Retinal pigment epithelial cell (primary cell): ENCODE results near the gene CAB39L.

Experiments
- DNase-seq: peaks from one replicate; pipeline ENCODE4 v3.0.0-alpha.2; 2010; ENCODE audit warnings: low read depth
- H3K4me3 ChIP-seq: 2 replicates; pipeline ENCODE4 v1.5.1; 2011; ENCODE audit warnings: mild to moderate bottlenecking, low read length, control low read depth, moderate library complexity
- TF ChIP-seq, protein P1 (sequence below): conservative IDR thresholded peaks from 2 replicates; pipeline ENCODE4 v1.5.1; 2011; ENCODE audit warnings: low read depth, low read length, control low read depth, inconsistent platforms

The CAB39L gene

DNA sequence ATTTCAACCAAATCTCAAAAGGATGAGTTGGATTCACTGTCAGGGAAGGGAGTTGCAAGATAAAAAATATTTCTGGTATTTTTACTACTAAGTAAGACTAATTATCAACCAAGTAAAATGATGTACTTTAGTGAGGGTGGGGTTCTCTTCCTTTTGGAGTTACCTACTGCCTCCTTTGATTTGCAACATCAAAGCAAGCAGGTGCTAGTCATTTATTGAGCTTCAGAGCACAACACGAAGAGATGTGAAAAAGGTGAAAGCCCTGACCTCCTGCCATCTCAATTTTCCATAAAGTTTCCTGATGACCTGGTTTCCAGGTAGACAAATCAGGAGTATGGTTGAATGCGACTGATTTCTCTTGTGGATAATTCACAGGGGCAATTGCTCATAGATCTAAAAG lies 100.1 kb downstream of the CAB39L start:
- TF ChIP-seq, protein P1, sequence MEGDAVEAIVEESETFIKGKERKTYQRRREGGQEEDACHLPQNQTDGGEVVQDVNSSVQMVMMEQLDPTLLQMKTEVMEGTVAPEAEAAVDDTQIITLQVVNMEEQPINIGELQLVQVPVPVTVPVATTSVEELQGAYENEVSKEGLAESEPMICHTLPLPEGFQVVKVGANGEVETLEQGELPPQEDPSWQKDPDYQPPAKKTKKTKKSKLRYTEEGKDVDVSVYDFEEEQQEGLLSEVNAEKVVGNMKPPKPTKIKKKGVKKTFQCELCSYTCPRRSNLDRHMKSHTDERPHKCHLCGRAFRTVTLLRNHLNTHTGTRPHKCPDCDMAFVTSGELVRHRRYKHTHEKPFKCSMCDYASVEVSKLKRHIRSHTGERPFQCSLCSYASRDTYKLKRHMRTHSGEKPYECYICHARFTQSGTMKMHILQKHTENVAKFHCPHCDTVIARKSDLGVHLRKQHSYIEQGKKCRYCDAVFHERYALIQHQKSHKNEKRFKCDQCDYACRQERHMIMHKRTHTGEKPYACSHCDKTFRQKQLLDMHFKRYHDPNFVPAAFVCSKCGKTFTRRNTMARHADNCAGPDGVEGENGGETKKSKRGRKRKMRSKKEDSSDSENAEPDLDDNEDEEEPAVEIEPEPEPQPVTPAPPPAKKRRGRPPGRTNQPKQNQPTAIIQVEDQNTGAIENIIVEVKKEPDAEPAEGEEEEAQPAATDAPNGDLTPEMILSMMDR: no peak
- no peak overlapping the region for H3K4me3 ChIP-seq
- DNase-seq: no peak

DNA sequence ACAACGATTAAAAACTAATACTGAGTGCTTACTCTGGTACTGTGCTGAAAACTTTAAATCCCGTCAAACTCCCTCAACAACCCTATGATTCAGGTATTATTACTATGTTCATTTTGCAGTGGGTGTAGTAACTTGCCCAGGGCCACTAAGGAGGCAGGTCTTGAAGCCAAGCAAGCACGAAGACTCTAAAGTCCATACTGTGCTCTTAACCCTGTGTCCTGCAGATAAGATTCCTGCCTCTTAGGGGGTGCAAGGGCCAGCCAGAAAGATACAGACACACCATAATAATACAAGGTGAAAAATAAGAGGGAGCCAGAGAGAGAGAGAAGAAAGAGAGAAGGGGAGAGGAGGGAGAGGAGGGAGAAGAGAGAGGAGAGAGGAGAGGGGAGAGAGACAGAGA lies 100.6 kb downstream of the CAB39L start:
- TF ChIP-seq, protein P1: no peak

DNA sequence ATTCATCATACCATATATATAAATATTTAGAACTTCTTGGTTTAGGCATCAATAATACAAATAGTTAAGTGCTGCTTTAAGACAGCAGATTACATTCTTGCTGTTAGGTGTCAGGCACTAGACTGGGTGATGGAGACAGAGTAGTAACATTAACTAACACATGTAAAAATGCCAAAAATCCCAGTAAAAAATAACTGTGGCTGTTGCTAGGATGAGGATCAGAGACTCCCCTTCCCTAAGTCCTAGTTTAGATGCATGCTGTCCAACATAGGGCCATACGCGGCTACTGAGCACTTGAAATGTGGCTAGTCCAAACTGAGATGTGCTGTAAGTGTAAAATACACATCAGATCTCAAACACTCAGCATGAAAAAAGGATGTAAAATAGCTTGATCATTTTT lies 101.4 kb downstream of the CAB39L start:
- H3K4me3 ChIP-seq: no peak overlapping the region
- no peak for DNase-seq
- TF ChIP-seq, protein P1: no peak

More for the DNA sequence above, 100.6 kb downstream of the CAB39L start:
- no peak for DNase-seq
- H3K4me3 ChIP-seq: no peak overlapping the region

DNA sequence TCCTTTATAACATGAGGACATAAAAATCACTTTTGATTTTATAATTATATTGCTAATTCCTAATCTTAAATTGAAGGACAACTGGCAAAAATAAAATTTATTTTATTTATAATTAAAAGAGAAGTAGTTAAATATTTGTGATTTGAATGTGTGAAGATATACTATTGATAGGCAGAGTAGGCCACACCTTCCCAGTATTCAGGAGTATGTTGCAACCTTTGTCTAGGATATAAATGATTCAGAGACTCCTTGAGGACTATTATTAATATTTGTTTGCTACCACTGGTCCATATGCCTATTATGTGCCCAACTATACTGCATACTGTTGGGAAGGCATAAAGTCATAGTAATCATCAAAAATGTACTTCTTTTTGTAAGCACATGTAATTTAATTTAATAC lies 101.9 kb downstream of the CAB39L start:
- no peak overlapping the region for H3K4me3 ChIP-seq
- DNase-seq: no peak
- TF ChIP-seq, protein P1: no peak

DNA sequence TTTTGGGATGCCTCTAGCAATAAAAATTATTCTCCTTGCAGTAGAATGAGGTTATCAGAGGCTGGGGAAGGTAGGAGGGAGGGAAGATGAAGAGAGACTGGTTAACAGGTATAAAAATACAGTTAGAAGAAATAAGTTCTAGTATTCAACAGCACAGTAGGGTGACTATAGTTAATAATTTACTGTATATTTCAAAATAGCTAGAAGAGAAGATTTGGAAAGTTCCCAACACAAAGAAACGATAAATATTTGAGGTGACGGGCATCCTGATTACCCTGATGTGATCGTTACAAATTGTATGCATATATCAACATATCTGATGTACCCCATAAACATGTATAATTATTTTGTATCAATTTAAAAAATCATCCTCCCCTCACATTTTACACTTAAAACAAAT lies 102.3 kb downstream of the CAB39L start:
- TF ChIP-seq, protein P1: no peak
- DNase-seq: no peak
- no peak overlapping the region for H3K4me3 ChIP-seq

DNA sequence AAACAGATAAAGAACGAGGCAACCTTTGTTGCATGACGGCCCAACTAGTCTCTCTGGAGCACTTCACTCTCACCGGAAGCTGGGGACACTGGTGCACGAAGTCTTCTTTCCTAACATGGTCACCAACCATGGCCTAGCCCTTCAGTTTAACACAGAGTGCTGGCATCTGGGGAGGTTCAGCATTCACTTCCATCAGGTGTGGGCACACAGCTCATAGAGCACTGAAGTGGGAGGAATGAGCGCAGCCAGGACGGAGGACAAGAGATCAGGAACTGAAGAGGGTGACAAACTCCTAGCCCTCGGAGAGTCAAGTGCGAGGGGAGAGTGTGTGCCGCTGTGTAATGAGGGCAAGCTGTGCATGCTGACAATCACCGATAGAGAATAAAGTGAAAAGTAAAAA lies 103.7 kb downstream of the CAB39L start:
- no peak overlapping the region for H3K4me3 ChIP-seq
- DNase-seq: no peak
- TF ChIP-seq, protein P1: no peak

DNA sequence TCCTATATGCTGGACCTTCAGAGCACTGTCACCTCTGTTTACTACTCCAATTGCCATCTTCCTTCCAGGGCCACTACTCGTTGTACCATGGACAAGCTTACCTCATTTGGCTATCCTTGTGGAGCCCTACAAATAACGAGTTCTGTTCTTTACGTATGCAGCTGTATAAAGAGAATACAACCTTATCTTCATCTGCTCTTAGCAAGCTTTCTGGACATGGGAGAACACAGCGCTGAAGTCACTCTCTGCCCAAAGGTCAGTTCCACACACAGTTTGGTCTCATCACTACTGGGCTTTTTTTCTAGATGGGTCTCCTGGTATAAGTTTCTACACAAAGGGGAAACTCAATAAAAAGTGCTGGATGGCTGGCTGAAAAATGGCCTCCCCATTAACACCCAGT lies 107.2 kb downstream of the CAB39L start:
- no peak for DNase-seq
- no peak overlapping the region for H3K4me3 ChIP-seq
- TF ChIP-seq, protein P1: no peak
